Natural killer cell (primary cell): Measurements from ENCODE around the gene ABI3. TPM values are rescaled to one million over a fixed set of nuclear protein-coding genes. Genes with fewer than 3 reads are reported as not detected.

Experiments used
- ATAC-seq, 3 donors: fragments of 150-1000 bp in 2 of 3; fragments of 200-7000 bp in 1 of 3; cut with Tn5 transposase; 1 replicate in 1 of 3; 2 replicates in 2 of 3; pipeline ENCODE4 v1.10.0; 2021; ENCODE audit warnings: mild to moderate bottlenecking in 2 of 3, moderate library complexity in 2 of 3
- DNase-seq, 2 donors: peaks; one replicate each; pipeline versions ENCODE4 v3.0.0 to v3.0.0-alpha.2; 2013 to 2021; ENCODE audit warnings: mixed read lengths in 1 of 2
- H3K27ac ChIP-seq: one replicate; pipeline ENCODE4 v1.5.1; 2013; ENCODE audit warnings: mild to moderate bottlenecking, low read length
- H3K27me3 ChIP-seq: one replicate; pipeline ENCODE4 v1.6.1; 2013; ENCODE audit warnings: low read length; ENCODE audit not compliant: control insufficient read depth, insufficient read depth
- H3K36me3 ChIP-seq: one replicate; pipeline ENCODE4 v1.6.1; 2013; ENCODE audit warnings: low read length; ENCODE audit not compliant: control insufficient read depth, insufficient read depth
- H3K4me1 ChIP-seq: one replicate; pipeline ENCODE4 v1.6.1; 2013; ENCODE audit warnings: low read length; ENCODE audit not compliant: control insufficient read depth, insufficient read depth
- H3K4me3 ChIP-seq: one replicate; pipeline ENCODE4 v1.5.1; 2013; ENCODE audit warnings: low read length
- H3K9me3 ChIP-seq: one replicate; pipeline ENCODE4 v1.6.1; 2013; ENCODE audit warnings: low read length; ENCODE audit not compliant: control insufficient read depth, insufficient read depth
- H3K27ac Mint-ChIP-seq, 2 donors: one replicate each; pipeline ENCODE4 v1.8.0; 2022; ENCODE audit warnings: mild to moderate bottlenecking in 2 of 2, mixed read lengths in 2 of 2, moderate library complexity in 1 of 2
- H3K27me3 Mint-ChIP-seq, 2 donors: one replicate each; pipeline ENCODE4 v1.8.0; 2022; ENCODE audit warnings: low read depth in 2 of 2, mixed read lengths in 2 of 2
- H3K36me3 Mint-ChIP-seq: one replicate; pipeline ENCODE4 v1.8.0; 2022; ENCODE audit warnings: mixed read lengths
- H3K4me1 Mint-ChIP-seq, 2 donors: one replicate each; pipeline ENCODE4 v1.8.0; 2022; ENCODE audit warnings: mixed read lengths in 2 of 2
- H3K4me3 Mint-ChIP-seq: one replicate; pipeline ENCODE4 v1.8.0; 2022; ENCODE audit warnings: mild to moderate bottlenecking, moderate library complexity, mixed read lengths
- H3K9me3 Mint-ChIP-seq, 2 donors: one replicate each; pipeline ENCODE4 v1.8.0; 2022; ENCODE audit warnings: mixed read lengths in 2 of 2
- WGBS: methylation state at CpG from one replicate; pipeline ENCODE4 v1.1.7; 2013; ENCODE audit warnings: missing lambda C conversion rate; ENCODE audit not compliant: insufficient coverage; 5-methylcytosine and 5-hydroxymethylcytosine counted together
- intact Hi-C: fragments of 100-400 bp; cut with micrococcal nuclease; formaldehyde crosslinking; loops from one replicate; pipeline ENCODE4 v1.14.2; 2022
- total RNA-seq, 4 donors: library from RNA; stranded (reverse); fragments of 120-200 nt in 1 of 4; gene quantifications; one replicate each; pipeline versions ENCODE4 v1.2.3 to v1.2.4, GENCODE V29; 2013 to 2022
- TF ChIP-seq, protein P1 (sequence below): fragments of 200-600 bp; IDR thresholded peaks from one replicate; pipeline ENCODE4 v1.8.0; 2022; ENCODE audit warnings: antibody characterized with exemption

ABI3 gene
- total RNA-seq, 3 donors from 2014 or later (not counting 1 experiment from before 2014, with no cell fraction given), result 82.9 to 131 (median 101) TPM

DNA sequence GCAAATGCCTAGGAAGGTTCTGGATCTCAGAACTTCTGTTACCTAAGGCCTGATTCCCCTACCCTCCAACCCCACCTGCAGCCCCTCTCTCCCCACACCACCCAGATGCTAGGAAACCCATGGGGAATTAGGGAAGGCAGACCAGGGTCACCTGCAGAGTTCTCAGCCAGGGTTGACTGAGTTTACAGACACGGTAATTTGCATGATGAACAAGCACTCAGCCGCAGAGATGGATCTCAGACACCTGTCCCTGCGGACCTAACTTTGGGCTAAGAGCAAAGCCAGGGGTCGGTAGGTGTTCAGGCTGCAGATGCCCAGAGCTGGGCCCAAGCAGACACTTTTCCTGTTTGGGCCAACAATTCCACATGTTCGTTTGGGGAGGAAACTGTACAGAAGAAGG is 2.9 kb downstream of the ABI3 start:
- no peaks in the 10 kb centered on the region for H3K27me3 ChIP-seq
- H3K4me1 ChIP-seq, result peaks cover 97% of the 10 kb centered on the region
- peak overlapping the region; percentile 59 for H3K4me3 ChIP-seq
- H3K27ac Mint-ChIP-seq, result peak overlapping the region; percentile 83 to 98
- no peaks in the 10 kb centered on the region for H3K9me3 Mint-ChIP-seq
- H3K9me3 ChIP-seq, result no peaks in the 10 kb centered on the region
- H3K4me3 Mint-ChIP-seq, result peak overlapping the region; percentile 100
- intact Hi-C loops, result no loop called here
- peaks cover 15% of the 10 kb centered on the region for H3K36me3 ChIP-seq
- TF ChIP-seq, protein P1, sequence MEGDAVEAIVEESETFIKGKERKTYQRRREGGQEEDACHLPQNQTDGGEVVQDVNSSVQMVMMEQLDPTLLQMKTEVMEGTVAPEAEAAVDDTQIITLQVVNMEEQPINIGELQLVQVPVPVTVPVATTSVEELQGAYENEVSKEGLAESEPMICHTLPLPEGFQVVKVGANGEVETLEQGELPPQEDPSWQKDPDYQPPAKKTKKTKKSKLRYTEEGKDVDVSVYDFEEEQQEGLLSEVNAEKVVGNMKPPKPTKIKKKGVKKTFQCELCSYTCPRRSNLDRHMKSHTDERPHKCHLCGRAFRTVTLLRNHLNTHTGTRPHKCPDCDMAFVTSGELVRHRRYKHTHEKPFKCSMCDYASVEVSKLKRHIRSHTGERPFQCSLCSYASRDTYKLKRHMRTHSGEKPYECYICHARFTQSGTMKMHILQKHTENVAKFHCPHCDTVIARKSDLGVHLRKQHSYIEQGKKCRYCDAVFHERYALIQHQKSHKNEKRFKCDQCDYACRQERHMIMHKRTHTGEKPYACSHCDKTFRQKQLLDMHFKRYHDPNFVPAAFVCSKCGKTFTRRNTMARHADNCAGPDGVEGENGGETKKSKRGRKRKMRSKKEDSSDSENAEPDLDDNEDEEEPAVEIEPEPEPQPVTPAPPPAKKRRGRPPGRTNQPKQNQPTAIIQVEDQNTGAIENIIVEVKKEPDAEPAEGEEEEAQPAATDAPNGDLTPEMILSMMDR, result no peak
- 37% methylated on average over 5 of the region's 5 CpGs for WGBS
- ATAC-seq (no peak), DNase-seq (no peak)
- H3K27me3 Mint-ChIP-seq, result no peaks in the 10 kb centered on the region
- H3K36me3 Mint-ChIP-seq, result peaks cover 14% of the 10 kb centered on the region
- peaks cover 91% of the 10 kb centered on the region in 2 donors for H3K4me1 Mint-ChIP-seq
- peak overlapping the region; percentile 56 for H3K27ac ChIP-seq

- 71% methylated on average over 2 of the region's 2 CpGs for WGBS
- peaks cover 14% of the 10 kb centered on the region for H3K36me3 Mint-ChIP-seq
- H3K9me3 Mint-ChIP-seq, result no peaks in the 10 kb centered on the region
- peak overlapping the region; percentile 83 to 98 for H3K27ac Mint-ChIP-seq
- H3K9me3 ChIP-seq, result no peaks in the 10 kb centered on the region
- intact Hi-C loops, result no loop called here
- H3K36me3 ChIP-seq, result peaks cover 15% of the 10 kb centered on the region
- no peak for ATAC-seq
- H3K27me3 ChIP-seq, result no peaks in the 10 kb centered on the region
- DNase-seq, result no peak
- H3K4me3 ChIP-seq, result peak overlapping the region; percentile 59
- peaks cover 92 to 93% of the 10 kb centered on the region in 2 donors for H3K4me1 Mint-ChIP-seq
- H3K27me3 Mint-ChIP-seq, result no peaks in the 10 kb centered on the region
- TF ChIP-seq, protein P1, result no peak
- peak overlapping the region; percentile 56 for H3K27ac ChIP-seq
- peaks cover 97% of the 10 kb centered on the region for H3K4me1 ChIP-seq
- peak overlapping the region; percentile 100 for H3K4me3 Mint-ChIP-seq
Measured at GRCh38 chr17:49213847-49214246, 3.3 kb downstream of the ABI3 start.

- DNase-seq (peak in 1 of 2 donors; percentile 47), ATAC-seq (no peak)
- TF ChIP-seq, protein P1, result no peak
- H3K9me3 Mint-ChIP-seq, result no peaks in the 10 kb centered on the region
- H3K4me3 ChIP-seq, result peak overlapping the region; percentile 17
- peaks cover 16% of the 10 kb centered on the region for H3K36me3 ChIP-seq
- no peaks in the 10 kb centered on the region for H3K27me3 ChIP-seq
- no peaks in the 10 kb centered on the region for H3K27me3 Mint-ChIP-seq
- H3K4me3 Mint-ChIP-seq, result peak overlapping the region; percentile 100
- H3K27ac Mint-ChIP-seq, result peak overlapping the region; percentile 83 to 98
- no peaks in the 10 kb centered on the region for H3K9me3 ChIP-seq
- H3K4me1 ChIP-seq, result peaks cover 97% of the 10 kb centered on the region
- WGBS, result 48% methylated on average over 12 of the region's 12 CpGs
- H3K4me1 Mint-ChIP-seq, result peaks cover 87 to 92% of the 10 kb centered on the region in 2 donors
- peak overlapping the region; percentile 97 for H3K27ac ChIP-seq
- H3K36me3 Mint-ChIP-seq, result peaks cover 14% of the 10 kb centered on the region
- intact Hi-C loops, result loop anchor here (5.0 kb wide), 1 partner anchor 493 kb away; the partner anchor contains the start of genes PRAC1 and PRAC2
Measured at GRCh38 chr17:49214676-49215360, 4.3 kb downstream of the ABI3 start.
